Measurements from ENCODE around the gene FAM47E.

GRCh38 chr4:76275486-76276124 lies 24.1 kb downstream of the FAM47E start:
- TF ChIP-seq, protein P1, sequence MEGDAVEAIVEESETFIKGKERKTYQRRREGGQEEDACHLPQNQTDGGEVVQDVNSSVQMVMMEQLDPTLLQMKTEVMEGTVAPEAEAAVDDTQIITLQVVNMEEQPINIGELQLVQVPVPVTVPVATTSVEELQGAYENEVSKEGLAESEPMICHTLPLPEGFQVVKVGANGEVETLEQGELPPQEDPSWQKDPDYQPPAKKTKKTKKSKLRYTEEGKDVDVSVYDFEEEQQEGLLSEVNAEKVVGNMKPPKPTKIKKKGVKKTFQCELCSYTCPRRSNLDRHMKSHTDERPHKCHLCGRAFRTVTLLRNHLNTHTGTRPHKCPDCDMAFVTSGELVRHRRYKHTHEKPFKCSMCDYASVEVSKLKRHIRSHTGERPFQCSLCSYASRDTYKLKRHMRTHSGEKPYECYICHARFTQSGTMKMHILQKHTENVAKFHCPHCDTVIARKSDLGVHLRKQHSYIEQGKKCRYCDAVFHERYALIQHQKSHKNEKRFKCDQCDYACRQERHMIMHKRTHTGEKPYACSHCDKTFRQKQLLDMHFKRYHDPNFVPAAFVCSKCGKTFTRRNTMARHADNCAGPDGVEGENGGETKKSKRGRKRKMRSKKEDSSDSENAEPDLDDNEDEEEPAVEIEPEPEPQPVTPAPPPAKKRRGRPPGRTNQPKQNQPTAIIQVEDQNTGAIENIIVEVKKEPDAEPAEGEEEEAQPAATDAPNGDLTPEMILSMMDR (IDR thresholded peaks at IDR 0.05; ENCODE audit: low read depth, low read length, poor library complexity, severe bottlenecking): no peak
- TF ChIP-seq EZH2phosphoT487 (IDR thresholded peaks at IDR 0.05; ENCODE audit: borderline replicate concordance, low read length): no peak

All from DOHH2 (cell line).